HepG2 (cell line): ENCODE results near the gene MRFAP1. TPM values are rescaled to one million over a fixed set of nuclear protein-coding genes. Genes with fewer than 3 reads are reported as not detected.
A peak's percentile ranks its signal among the peaks of the same experiment; 100 is the strongest.

ENCODE experiments used
- GLI4 ChIP-seq: sonication (generic); formaldehyde crosslinking; IDR thresholded peaks from 2 replicates; pipeline ENCODE4 v1.5.1; 2020; ENCODE audit warnings: missing genetic modification reagents, mild to moderate bottlenecking, moderate library complexity, borderline replicate concordance
- SNRNP70 ChIP-seq: fragments of 200-400 bp; formaldehyde crosslinking; IDR thresholded peaks from 2 replicates; pipeline ENCODE4 v1.6.1; 2017; ENCODE audit warnings: mild to moderate bottlenecking, low read depth, low read length, moderate library complexity
- TCF7 ChIP-seq: sonication (generic); IDR thresholded peaks from 2 replicates; pipeline ENCODE4 v1.6.1; 2016; ENCODE audit warnings: antibody characterized with exemption, low read depth
- ZNF816 ChIP-seq: sonication (generic); formaldehyde crosslinking; IDR thresholded peaks from 2 replicates; pipeline ENCODE4 v1.8.0; 2022; ENCODE audit warnings: missing genetic modification reagents, mild to moderate bottlenecking, borderline replicate concordance
- polyA plus RNA-seq, 8 experiments: library from polyadenylated mRNA; depleted of rRNA in 3 of 8; stranded (reverse) in 7 of 8; unstranded in 1 of 8; fragments of >200 nt; fragmentation: Illumina TruSeq in 4 of 8; extraction: Trizol in 4 of 8; gene quantifications; 2 replicates each; pipeline versions ENCODE4 v1.2.1 to v1.2.3, GENCODE V29; 2011 to 2016; ENCODE audit warnings: low read depth in 4 of 8, missing spikeins in 1 of 8, mixed read lengths in 1 of 8; ENCODE audit not compliant: insufficient read depth in 1 of 8
- total RNA-seq, 5 experiments: library from RNA; depleted of rRNA; stranded (reverse); fragments of >200 nt; fragmentation: Illumina TruSeq; extraction: Trizol; gene quantifications; 2 replicates each; pipeline ENCODE4 v1.2.3, GENCODE V29; 2016; ENCODE audit warnings: low read depth in 1 of 5
- TF ChIP-seq, protein P1 (sequence below): sonication (generic); formaldehyde crosslinking; IDR thresholded peaks from 2 replicates; pipeline ENCODE4 v1.5.1; 2020; ENCODE audit warnings: mild to moderate bottlenecking, missing genetic modification reagents
- TF ChIP-seq, protein P2 (sequence below): sonication (generic); formaldehyde crosslinking; IDR thresholded peaks from 2 replicates; pipeline ENCODE4 v1.4.0; 2020; ENCODE audit warnings: missing genetic modification reagents
- TF ChIP-seq, protein P3 (sequence below): sonication (generic); formaldehyde crosslinking; IDR thresholded peaks from 2 replicates; pipeline ENCODE4 v1.9.0; 2021; ENCODE audit warnings: missing genetic modification reagents, borderline replicate concordance
- TF ChIP-seq, protein P4 (sequence below), 2 experiments: sonication (generic) in 1 of 2; formaldehyde crosslinking in 1 of 2; IDR thresholded peaks; 2 replicates each; pipeline versions ENCODE4 v1.6.1 to v1.9.0; 2014 to 2022; ENCODE audit warnings: antibody characterized with exemption in 1 of 2, borderline replicate concordance in 1 of 2, inconsistent platforms in 1 of 2, low read depth in 1 of 2, missing genetic modification reagents in 1 of 2
- TF ChIP-seq, protein P5 (sequence below): sonication (generic); formaldehyde crosslinking; IDR thresholded peaks from 2 replicates; pipeline ENCODE4 v1.4.0; 2020; ENCODE audit warnings: missing genetic modification reagents

Gene MRFAP1
- total and polyA plus RNA-seq, 2 of the 13 experiments (the other 11 are each of a cell fraction or from before 2014, with no cell fraction given) = 112 to 158 TPM

DNA sequence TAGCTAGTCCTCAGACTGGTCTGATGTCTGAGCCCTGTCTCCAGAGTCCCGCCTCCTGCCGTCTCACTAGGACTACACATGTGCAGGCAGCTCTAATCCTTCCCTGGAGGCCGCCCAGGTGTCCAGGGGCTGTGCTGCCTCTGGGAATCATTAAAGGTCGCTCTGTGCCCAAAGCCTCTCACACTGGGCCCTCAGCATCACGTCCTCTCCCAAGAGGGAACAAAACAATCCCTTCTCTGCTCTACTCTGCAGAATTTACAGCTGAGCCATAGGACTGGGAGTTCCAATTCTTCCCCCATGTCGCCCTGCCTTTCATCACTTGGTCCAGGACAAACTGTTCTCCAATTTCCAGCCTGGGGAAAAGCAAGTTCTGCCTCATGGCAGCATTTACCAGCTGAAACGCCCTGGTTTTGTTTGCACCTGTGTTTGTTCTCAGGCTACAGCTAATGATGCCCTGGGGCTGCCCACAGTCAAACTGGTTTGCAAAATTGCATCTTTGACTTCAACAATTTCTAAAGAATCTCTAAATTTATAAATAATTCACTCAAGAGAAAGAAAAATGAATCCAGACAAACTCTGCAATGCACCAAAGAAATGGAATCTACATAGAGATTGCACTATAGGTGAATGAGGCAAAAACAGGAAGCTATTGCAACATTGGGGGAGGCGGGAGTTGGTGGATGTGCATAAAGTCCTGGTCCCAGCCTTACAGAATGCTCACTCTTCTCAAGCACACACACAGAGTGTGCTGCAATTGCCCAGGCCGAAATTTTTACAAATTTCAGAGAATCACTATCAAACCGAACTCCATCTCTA lies 7.2 kb upstream of the MRFAP1 start (continued):
- TF ChIP-seq, protein P1, sequence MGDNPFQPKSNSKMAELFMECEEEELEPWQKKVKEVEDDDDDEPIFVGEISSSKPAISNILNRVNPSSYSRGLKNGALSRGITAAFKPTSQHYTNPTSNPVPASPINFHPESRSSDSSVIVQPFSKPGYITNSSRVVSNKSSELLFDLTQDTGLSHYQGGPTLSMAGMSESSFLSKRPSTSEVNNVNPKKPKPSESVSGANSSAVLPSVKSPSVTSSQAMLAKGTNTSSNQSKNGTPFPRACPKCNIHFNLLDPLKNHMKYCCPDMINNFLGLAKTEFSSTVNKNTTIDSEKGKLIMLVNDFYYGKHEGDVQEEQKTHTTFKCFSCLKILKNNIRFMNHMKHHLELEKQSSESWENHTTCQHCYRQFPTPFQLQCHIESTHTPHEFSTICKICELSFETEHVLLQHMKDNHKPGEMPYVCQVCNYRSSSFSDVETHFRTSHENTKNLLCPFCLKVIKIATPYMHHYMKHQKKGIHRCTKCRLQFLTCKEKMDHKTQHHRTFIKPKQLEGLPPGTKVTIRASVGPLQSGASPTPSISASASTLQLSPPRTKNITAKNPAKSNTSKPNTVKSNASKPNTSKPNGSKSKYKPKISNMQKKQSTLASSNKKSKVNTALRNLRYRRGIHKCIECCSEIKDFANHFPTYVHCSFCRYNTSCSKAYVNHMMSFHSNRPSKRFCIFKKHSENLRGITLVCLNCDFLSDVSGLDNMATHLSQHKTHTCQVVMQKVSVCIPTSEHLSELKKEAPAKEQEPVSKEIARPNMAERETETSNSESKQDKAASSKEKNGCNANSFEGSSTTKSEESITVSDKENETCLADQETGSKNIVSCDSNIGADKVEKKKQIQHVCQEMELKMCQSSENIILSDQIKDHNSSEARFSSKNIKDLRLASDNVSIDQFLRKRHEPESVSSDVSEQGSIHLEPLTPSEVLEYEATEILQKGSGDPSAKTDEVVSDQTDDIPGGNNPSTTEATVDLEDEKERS = no peak
- TF ChIP-seq, protein P2, sequence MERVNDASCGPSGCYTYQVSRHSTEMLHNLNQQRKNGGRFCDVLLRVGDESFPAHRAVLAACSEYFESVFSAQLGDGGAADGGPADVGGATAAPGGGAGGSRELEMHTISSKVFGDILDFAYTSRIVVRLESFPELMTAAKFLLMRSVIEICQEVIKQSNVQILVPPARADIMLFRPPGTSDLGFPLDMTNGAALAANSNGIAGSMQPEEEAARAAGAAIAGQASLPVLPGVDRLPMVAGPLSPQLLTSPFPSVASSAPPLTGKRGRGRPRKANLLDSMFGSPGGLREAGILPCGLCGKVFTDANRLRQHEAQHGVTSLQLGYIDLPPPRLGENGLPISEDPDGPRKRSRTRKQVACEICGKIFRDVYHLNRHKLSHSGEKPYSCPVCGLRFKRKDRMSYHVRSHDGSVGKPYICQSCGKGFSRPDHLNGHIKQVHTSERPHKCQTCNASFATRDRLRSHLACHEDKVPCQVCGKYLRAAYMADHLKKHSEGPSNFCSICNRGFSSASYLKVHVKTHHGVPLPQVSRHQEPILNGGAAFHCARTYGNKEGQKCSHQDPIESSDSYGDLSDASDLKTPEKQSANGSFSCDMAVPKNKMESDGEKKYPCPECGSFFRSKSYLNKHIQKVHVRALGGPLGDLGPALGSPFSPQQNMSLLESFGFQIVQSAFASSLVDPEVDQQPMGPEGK (CRISPR knock-in tag) = peak; percentile 66; the same call in 1 of the 2 replicates
- TF ChIP-seq ZNF816 (CRISPR knock-in tag) (no peak), GLI4 (no peak), TCF7 (no peak), SNRNP70 (no peak)
- TF ChIP-seq, protein P3, sequence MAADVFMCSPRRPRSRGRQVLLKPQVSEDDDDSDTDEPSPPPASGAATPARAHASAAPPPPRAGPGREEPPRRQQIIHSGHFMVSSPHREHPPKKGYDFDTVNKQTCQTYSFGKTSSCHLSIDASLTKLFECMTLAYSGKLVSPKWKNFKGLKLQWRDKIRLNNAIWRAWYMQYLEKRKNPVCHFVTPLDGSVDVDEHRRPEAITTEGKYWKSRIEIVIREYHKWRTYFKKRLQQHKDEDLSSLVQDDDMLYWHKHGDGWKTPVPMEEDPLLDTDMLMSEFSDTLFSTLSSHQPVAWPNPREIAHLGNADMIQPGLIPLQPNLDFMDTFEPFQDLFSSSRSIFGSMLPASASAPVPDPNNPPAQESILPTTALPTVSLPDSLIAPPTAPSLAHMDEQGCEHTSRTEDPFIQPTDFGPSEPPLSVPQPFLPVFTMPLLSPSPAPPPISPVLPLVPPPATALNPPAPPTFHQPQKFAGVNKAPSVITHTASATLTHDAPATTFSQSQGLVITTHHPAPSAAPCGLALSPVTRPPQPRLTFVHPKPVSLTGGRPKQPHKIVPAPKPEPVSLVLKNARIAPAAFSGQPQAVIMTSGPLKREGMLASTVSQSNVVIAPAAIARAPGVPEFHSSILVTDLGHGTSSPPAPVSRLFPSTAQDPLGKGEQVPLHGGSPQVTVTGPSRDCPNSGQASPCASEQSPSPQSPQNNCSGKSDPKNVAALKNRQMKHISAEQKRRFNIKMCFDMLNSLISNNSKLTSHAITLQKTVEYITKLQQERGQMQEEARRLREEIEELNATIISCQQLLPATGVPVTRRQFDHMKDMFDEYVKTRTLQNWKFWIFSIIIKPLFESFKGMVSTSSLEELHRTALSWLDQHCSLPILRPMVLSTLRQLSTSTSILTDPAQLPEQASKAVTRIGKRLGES (CRISPR knock-in tag) = no peak
- TF ChIP-seq, protein P4, sequence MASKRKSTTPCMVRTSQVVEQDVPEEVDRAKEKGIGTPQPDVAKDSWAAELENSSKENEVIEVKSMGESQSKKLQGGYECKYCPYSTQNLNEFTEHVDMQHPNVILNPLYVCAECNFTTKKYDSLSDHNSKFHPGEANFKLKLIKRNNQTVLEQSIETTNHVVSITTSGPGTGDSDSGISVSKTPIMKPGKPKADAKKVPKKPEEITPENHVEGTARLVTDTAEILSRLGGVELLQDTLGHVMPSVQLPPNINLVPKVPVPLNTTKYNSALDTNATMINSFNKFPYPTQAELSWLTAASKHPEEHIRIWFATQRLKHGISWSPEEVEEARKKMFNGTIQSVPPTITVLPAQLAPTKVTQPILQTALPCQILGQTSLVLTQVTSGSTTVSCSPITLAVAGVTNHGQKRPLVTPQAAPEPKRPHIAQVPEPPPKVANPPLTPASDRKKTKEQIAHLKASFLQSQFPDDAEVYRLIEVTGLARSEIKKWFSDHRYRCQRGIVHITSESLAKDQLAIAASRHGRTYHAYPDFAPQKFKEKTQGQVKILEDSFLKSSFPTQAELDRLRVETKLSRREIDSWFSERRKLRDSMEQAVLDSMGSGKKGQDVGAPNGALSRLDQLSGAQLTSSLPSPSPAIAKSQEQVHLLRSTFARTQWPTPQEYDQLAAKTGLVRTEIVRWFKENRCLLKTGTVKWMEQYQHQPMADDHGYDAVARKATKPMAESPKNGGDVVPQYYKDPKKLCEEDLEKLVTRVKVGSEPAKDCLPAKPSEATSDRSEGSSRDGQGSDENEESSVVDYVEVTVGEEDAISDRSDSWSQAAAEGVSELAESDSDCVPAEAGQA (IDR thresholded peaks at IDR 0.05; ENCODE audit: low read depth) = peak; percentile 34; the same call in 1 of the 2 replicates
- TF ChIP-seq, protein P4 (CRISPR knock-in tag; IDR thresholded peaks at IDR 0.05; ENCODE audit: borderline replicate concordance) = no peak
- TF ChIP-seq, protein P5, sequence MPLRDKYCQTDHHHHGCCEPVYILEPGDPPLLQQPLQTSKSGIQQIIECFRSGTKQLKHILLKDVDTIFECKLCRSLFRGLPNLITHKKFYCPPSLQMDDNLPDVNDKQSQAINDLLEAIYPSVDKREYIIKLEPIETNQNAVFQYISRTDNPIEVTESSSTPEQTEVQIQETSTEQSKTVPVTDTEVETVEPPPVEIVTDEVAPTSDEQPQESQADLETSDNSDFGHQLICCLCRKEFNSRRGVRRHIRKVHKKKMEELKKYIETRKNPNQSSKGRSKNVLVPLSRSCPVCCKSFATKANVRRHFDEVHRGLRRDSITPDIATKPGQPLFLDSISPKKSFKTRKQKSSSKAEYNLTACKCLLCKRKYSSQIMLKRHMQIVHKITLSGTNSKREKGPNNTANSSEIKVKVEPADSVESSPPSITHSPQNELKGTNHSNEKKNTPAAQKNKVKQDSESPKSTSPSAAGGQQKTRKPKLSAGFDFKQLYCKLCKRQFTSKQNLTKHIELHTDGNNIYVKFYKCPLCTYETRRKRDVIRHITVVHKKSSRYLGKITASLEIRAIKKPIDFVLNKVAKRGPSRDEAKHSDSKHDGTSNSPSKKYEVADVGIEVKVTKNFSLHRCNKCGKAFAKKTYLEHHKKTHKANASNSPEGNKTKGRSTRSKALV (CRISPR knock-in tag) = no peak
